ENCODE results near the gene TLX2.
"Not testable (repeated sequence)": the region's sequence is repeated elsewhere in the genome, so short reads cannot be mapped to it uniquely, and the experiment has no call there.

The TLX2 gene

GRCh38 chr2:74554820-74555531 is 40.7 kb downstream of the TLX2 start:
- DNase-seq (ENCODE audit: low read depth) = peak; percentile 27

- DNase-seq (ENCODE audit: low read depth) = no peak
Observed at GRCh38 chr2:74555610-74556103, 41.4 kb downstream of the TLX2 start.

- DNase-seq (ENCODE audit: low read depth) = no peak
Observed at GRCh38 chr2:74556159-74556558, 41.9 kb downstream of the TLX2 start.

GRCh38 chr2:74556831-74557370 is 42.7 kb downstream of the TLX2 start:
- no peak for DNase-seq (ENCODE audit: low read depth)

- DNase-seq (ENCODE audit: low read depth) = no peak
Observed at GRCh38 chr2:74558284-74559230, 44.3 kb downstream of the TLX2 start.

GRCh38 chr2:74559912-74560311 is 45.7 kb downstream of the TLX2 start:
- no peak for DNase-seq (ENCODE audit: low read depth)

- no peak for DNase-seq (ENCODE audit: low read depth)
Observed at GRCh38 chr2:74560591-74560990, 46.3 kb downstream of the TLX2 start.

- DNase-seq (ENCODE audit: low read depth) = not testable (repeated sequence)
Observed at GRCh38 chr2:74561022-74561421, 46.8 kb downstream of the TLX2 start.

- DNase-seq (ENCODE audit: low read depth) = no peak
Observed at GRCh38 chr2:74562126-74562775, 48.0 kb downstream of the TLX2 start.

GRCh38 chr2:74564222-74564621 is 50.0 kb downstream of the TLX2 start:
- DNase-seq (ENCODE audit: low read depth) = peak; percentile 28

GRCh38 chr2:74566076-74566753 is 52.0 kb downstream of the TLX2 start:
- no peak for DNase-seq (ENCODE audit: low read depth)

GRCh38 chr2:74566754-74567085 is 52.5 kb downstream of the TLX2 start:
- DNase-seq (ENCODE audit: low read depth) = peak; percentile 56
